HCT116 (cell line): ENCODE data around the gene DGKG. TPM values are rescaled to one million over a fixed set of nuclear protein-coding genes. Genes with fewer than 3 reads are reported as not detected.

ENCODE experiments used
- ATAC-seq: fragments of 200-7000 bp; cut with Tn5 transposase; 2 replicates; pipeline ENCODE4 v1.9.1; 2020; ENCODE audit warnings: mild to moderate bottlenecking, moderate library complexity
- BruUV-seq: library from RNA; stranded (reverse); fragments of 400-500 nt; replicated peaks from 2 replicates; lab custom pipeline; 2021; lab: Mats Ljungman, UMichigan
- CTCF ChIA-PET: fragments of 300-600 bp; sonication (Branson Sonifier 250); formaldehyde crosslinking; loops from one replicate; lab custom pipeline; 2021; ENCODE audit warnings: antibody characterized with exemption; lab: Charles Lee
- POLR2A ChIA-PET: fragments of 300-600, 350-600 bp; sonication (Branson Sonifier 250); formaldehyde crosslinking; loops from one replicate; lab custom pipeline; 2021; ENCODE audit warnings: antibody characterized with exemption; lab: Charles Lee
- RAD21 ChIA-PET, 2 experiments: fragments of 300-600 bp; sonication (Branson Sonifier 250); formaldehyde crosslinking; loops; one replicate each; lab custom pipeline; 2023; ENCODE audit warnings: low total read pairs in 2 of 2; ENCODE audit not compliant: uncharacterized antibody in 2 of 2, unreplicated experiment in 2 of 2, low non-redundant PET in 1 of 2; lab: Charles Lee
- DNase-seq: peaks from one replicate; pipeline ENCODE4 v3.0.0-alpha.2; 2010; ENCODE audit warnings: low read depth, low spot score
- H2AFZ ChIP-seq: fragments of 200-600 bp; shearing (Covaris generic), sonication (generic); 2 replicates; pipeline ENCODE4 v1.6.1; 2017; ENCODE audit warnings: low read depth, mixed run types, mixed read lengths, antibody characterized with exemption, low read length; ENCODE audit not compliant: poor library complexity, severe bottlenecking
- H3K27ac ChIP-seq: 2 replicates; pipeline ENCODE4 v1.5.1; 2012; ENCODE audit warnings: low read depth, low read length
- H3K27me3 ChIP-seq: fragments of 200-600 bp; sonication (generic); 2 replicates; pipeline ENCODE4 v1.6.1; 2016; ENCODE audit warnings: mixed run types, low read length, mixed read lengths; ENCODE audit not compliant: insufficient read depth
- H3K36me3 ChIP-seq, 2 experiments: fragments of 200-500 bp in 1 of 2; fragments of 200-600 bp in 1 of 2; sonication (Bioruptor generic) in 1 of 2; sonication (generic) in 1 of 2; 2 replicates each; pipeline versions ENCODE4 v1.5.1 to v1.6.1; 2014 to 2016; ENCODE audit warnings: low read length in 2 of 2, inconsistent platforms in 1 of 2, mixed read lengths in 1 of 2, mixed run types in 1 of 2; ENCODE audit not compliant: insufficient read depth in 2 of 2, control insufficient read depth in 1 of 2
- H3K4me1 ChIP-seq, 2 experiments: fragments of 200-600 bp in 1 of 2; sonication (generic) in 1 of 2; 2 replicates each; pipeline versions ENCODE4 v1.5.1 to v1.6.1; 2012 to 2017; ENCODE audit warnings: low read length in 2 of 2, inconsistent platforms in 1 of 2, mild to moderate bottlenecking in 1 of 2, mixed read lengths in 1 of 2, mixed run types in 1 of 2, moderate library complexity in 1 of 2; ENCODE audit not compliant: insufficient read depth in 2 of 2, control insufficient read depth in 1 of 2
- H3K4me2 ChIP-seq: fragments of 200-600 bp; sonication (generic); 2 replicates; pipeline ENCODE4 v1.6.1; 2017; ENCODE audit warnings: mixed run types, low read length, mixed read lengths
- H3K4me3 ChIP-seq, 2 experiments: fragments of 200-600 bp in 1 of 2; sonication (generic) in 1 of 2; replicated peaks in 1 of 2; 2 replicates each; pipeline ENCODE4 v1.5.1; 2011 to 2016; ENCODE audit warnings: low read length in 2 of 2, control low read depth in 1 of 2, low read depth in 1 of 2, mild to moderate bottlenecking in 1 of 2, mixed read lengths in 1 of 2, mixed run types in 1 of 2
- H3K79me2 ChIP-seq: fragments of 200-600 bp; sonication (generic); 2 replicates; pipeline ENCODE4 v1.6.1; 2017; ENCODE audit warnings: mild to moderate bottlenecking, mixed run types, low read length, moderate library complexity, mixed read lengths; ENCODE audit not compliant: insufficient read depth
- H3K9ac ChIP-seq: fragments of 200-600 bp; sonication (generic); 2 replicates; pipeline ENCODE4 v1.6.1; 2016; ENCODE audit warnings: low read length, mixed read lengths
- H3K9me2 ChIP-seq: fragments of 200-600 bp; sonication (generic), shearing (Covaris generic); 2 replicates; pipeline ENCODE4 v1.6.1; 2017; ENCODE audit warnings: mixed run types, mild to moderate bottlenecking, moderate library complexity; ENCODE audit not compliant: insufficient read depth
- H3K9me3 ChIP-seq, 2 experiments: fragments of 200-500 bp in 1 of 2; fragments of 200-600 bp in 1 of 2; sonication (Bioruptor generic) in 1 of 2; sonication (generic) in 1 of 2; 2 replicates each; pipeline ENCODE4 v1.6.1; 2014 to 2017; ENCODE audit warnings: low read length in 2 of 2, mixed read lengths in 2 of 2, inconsistent platforms in 1 of 2, low read depth in 1 of 2, mild to moderate bottlenecking in 1 of 2, mixed run types in 1 of 2, moderate library complexity in 1 of 2; ENCODE audit not compliant: control insufficient read depth in 1 of 2, insufficient read depth in 1 of 2
- H4K20me1 ChIP-seq: fragments of 200-600 bp; sonication (generic), shearing (Covaris generic); 2 replicates; pipeline ENCODE4 v1.6.1; 2017; ENCODE audit warnings: mixed run types, mild to moderate bottlenecking, moderate library complexity; ENCODE audit not compliant: insufficient read depth
- ATF3 ChIP-seq: IDR thresholded peaks from 2 replicates; pipeline ENCODE4 v1.6.1; 2012
- CEBPB ChIP-seq: IDR thresholded peaks from 2 replicates; pipeline ENCODE4 v1.6.1; 2012; ENCODE audit warnings: low read depth
- ELF1 ChIP-seq: IDR thresholded peaks from 2 replicates; pipeline ENCODE4 v1.6.1; 2012; ENCODE audit warnings: low read depth, borderline replicate concordance
- EZH2 ChIP-seq: fragments of 200-600 bp; sonication (generic); IDR thresholded peaks from 2 replicates; pipeline ENCODE4 v1.6.1; 2017; ENCODE audit warnings: antibody characterized with exemption, mixed run types
- EZH2phosphoT487 ChIP-seq: fragments of 200-600 bp; IDR thresholded peaks from 2 replicates; pipeline ENCODE4 v1.6.1; 2018; ENCODE audit warnings: antibody characterized with exemption, borderline replicate concordance
- FOSL1 ChIP-seq: IDR thresholded peaks from 2 replicates; pipeline ENCODE4 v1.6.1; 2012; ENCODE audit warnings: low read depth
- JUND ChIP-seq: IDR thresholded peaks from 2 replicates; pipeline ENCODE4 v1.6.1; 2012
- POLR2A ChIP-seq: IDR thresholded peaks from 2 replicates; pipeline ENCODE4 v1.7.0; 2011; ENCODE audit warnings: borderline replicate concordance; ENCODE audit not compliant: insufficient read depth, insufficient read length; ENCODE audit errors: extremely low read depth
- POLR2AphosphoS5 ChIP-seq: IDR thresholded peaks from 2 replicates; pipeline ENCODE4 v1.6.1; 2011; ENCODE audit warnings: mild to moderate bottlenecking, low read depth, low read length, moderate library complexity
- REST ChIP-seq: IDR thresholded peaks from 2 replicates; pipeline ENCODE4 v1.6.1; 2012; ENCODE audit warnings: low read depth
- SIN3A ChIP-seq: IDR thresholded peaks from 2 replicates; pipeline ENCODE4 v1.6.1; 2012; ENCODE audit warnings: low read depth
- SP1 ChIP-seq: IDR thresholded peaks from 2 replicates; pipeline ENCODE4 v1.6.1; 2012; ENCODE audit warnings: low read depth
- SRF ChIP-seq: IDR thresholded peaks from 2 replicates; pipeline ENCODE4 v1.6.1; 2012; ENCODE audit warnings: low read depth
- TCF7L2 ChIP-seq: IDR thresholded peaks from 2 replicates; pipeline ENCODE4 v1.7.0; 2011; ENCODE audit warnings: borderline replicate concordance, inconsistent platforms; ENCODE audit not compliant: insufficient read depth, insufficient read length; ENCODE audit errors: extremely low read depth
- YY1 ChIP-seq: IDR thresholded peaks from 2 replicates; pipeline ENCODE4 v1.6.1; 2011; ENCODE audit warnings: low read length, low read depth, moderate library complexity, mild to moderate bottlenecking; ENCODE audit not compliant: insufficient replicate concordance; ENCODE audit errors: extremely low read depth
- ZBTB33 ChIP-seq: IDR thresholded peaks from 2 replicates; pipeline ENCODE4 v1.6.1; 2011; ENCODE audit warnings: mild to moderate bottlenecking, low read length, moderate library complexity; ENCODE audit not compliant: insufficient replicate concordance; ENCODE audit errors: extremely low read depth
- ZFX ChIP-seq: fragments of 450-650 bp; IDR thresholded peaks from 2 replicates; pipeline ENCODE4 v1.6.1; 2017
- ZNF274 ChIP-seq: fragments of 200-500 bp; sonication (Bioruptor generic); IDR thresholded peaks from 2 replicates; pipeline ENCODE4 v1.6.1; 2014; ENCODE audit warnings: mild to moderate bottlenecking, low read depth, low read length, inconsistent platforms
- intact Hi-C: fragments of 100-400 bp; cut with micrococcal nuclease; formaldehyde crosslinking; loops from 2 replicates; pipeline ENCODE4 v1.10.0; 2022
- total RNA-seq: library from RNA; stranded (reverse); gene quantifications from one replicate; pipeline ENCODE4 v1.2.1, GENCODE V29; 2021; ENCODE audit not compliant: unreplicated experiment

DGKG gene
- total RNA-seq, 1 experiment from 2014 or later = 4.8 TPM

- DNase-seq (no peak), ATAC-seq (no peak)
- TF ChIP-seq ELF1 = no peak
- no peak for TF ChIP-seq SRF
- no peak for TF ChIP-seq POLR2AphosphoS5
- no peak for TF ChIP-seq POLR2A
- TF ChIP-seq TCF7L2 = no peak
- no peak for TF ChIP-seq YY1
- no peak for TF ChIP-seq JUND
- TF ChIP-seq CEBPB = no peak
- TF ChIP-seq FOSL1 = no peak
- TF ChIP-seq SP1 = no peak
- no peak for TF ChIP-seq SIN3A
- TF ChIP-seq ATF3 = no peak
- TF ChIP-seq EZH2 = no peak
- no peak for TF ChIP-seq ZBTB33
- no peak for TF ChIP-seq ZNF274
- no peak for TF ChIP-seq ZFX
- TF ChIP-seq REST = no peak
- TF ChIP-seq EZH2phosphoT487 = no peak
- ChIA-PET POLR2A (no interaction called here), RAD21 (no interaction called here), CTCF (no interaction called here)
- Histone ChIP-seq H3K36me3 (no peaks in the 10 kb centered on the region), H3K9ac (no peak overlapping the region), H3K27me3 (no peaks in the 10 kb centered on the region), H3K79me2 (no peaks in the 10 kb centered on the region), H3K9me3 (no peaks in the 10 kb centered on the region), H3K9me2 (no peaks in the 10 kb centered on the region), H3K4me1 (no peaks in the 10 kb centered on the region; a peak in 1 of 4 replicates), H4K20me1 (no peaks in the 10 kb centered on the region), H2AFZ (no peak overlapping the region), H3K4me2 (no peak overlapping the region), H3K4me3 (no peak overlapping the region), H3K27ac (no peak overlapping the region)
- BruUV-seq = no TSS peak
- intact Hi-C loops = no loop called here
These were observed 217.8 kb downstream of the DGKG start for GRCh38 chr3:186144257-186144656.
